ACC112 (cell line): ENCODE measurements around the gene FGD5.

Experiments
- H2AFZ ChIP-seq: fragments of 200-600 bp; sonication (generic); one replicate; pipeline ENCODE4 v1.6.0; 2017; ENCODE audit warnings: antibody characterized with exemption, low read length; ENCODE audit not compliant: unreplicated experiment
- H3K27ac ChIP-seq: fragments of 200-600 bp; sonication (generic); 2 replicates; pipeline ENCODE4 v1.5.1; 2014; ENCODE audit warnings: low read depth, mild to moderate bottlenecking, antibody characterized with exemption, low read length, moderate library complexity
- H3K27me3 ChIP-seq: fragments of 200-600 bp; sonication (generic); 2 replicates; pipeline ENCODE4 v1.6.1; 2014; ENCODE audit warnings: mild to moderate bottlenecking, antibody characterized with exemption, low read length, moderate library complexity, mixed read lengths; ENCODE audit not compliant: insufficient read depth
- H3K36me3 ChIP-seq: fragments of 200-600 bp; sonication (generic); 2 replicates; pipeline ENCODE4 v1.6.1; 2016; ENCODE audit warnings: mild to moderate bottlenecking, antibody characterized with exemption, low read length, moderate library complexity, mixed read lengths; ENCODE audit not compliant: insufficient read depth
- H3K4me1 ChIP-seq: fragments of 200-600 bp; sonication (generic); one replicate; pipeline ENCODE4 v1.6.1; 2016; ENCODE audit warnings: low read length, mixed read lengths; ENCODE audit not compliant: insufficient read depth, unreplicated experiment, control insufficient read depth
- H3K4me3 ChIP-seq: fragments of 200-600 bp; sonication (generic); 2 replicates; pipeline ENCODE4 v1.5.1; 2014; ENCODE audit warnings: mild to moderate bottlenecking, low read depth, low read length
- H3K79me2 ChIP-seq: fragments of 200-600 bp; sonication (generic); one replicate; pipeline ENCODE4 v1.6.0; 2016; ENCODE audit warnings: low read length; ENCODE audit not compliant: control insufficient read depth, unreplicated experiment, insufficient read depth

FGD5 gene

GRCh38 chr3:14879211-14879874 is 60.6 kb downstream of the FGD5 start:
- no peaks in the 10 kb centered on the region for H3K36me3 ChIP-seq
- H3K27ac ChIP-seq: no peak overlapping the region
- no peak overlapping the region for H3K4me3 ChIP-seq

GRCh38 chr3:14880447-14881106 is 61.8 kb downstream of the FGD5 start:
- peaks cover 41% of the 10 kb centered on the region for H3K27me3 ChIP-seq
- H3K4me1 ChIP-seq: no peaks in the 10 kb centered on the region
- no peak overlapping the region for H2AFZ ChIP-seq
- no peaks in the 10 kb centered on the region for H3K79me2 ChIP-seq
- H3K36me3 ChIP-seq: no peaks in the 10 kb centered on the region
- H3K27ac ChIP-seq: no peak overlapping the region
- H3K4me3 ChIP-seq: no peak overlapping the region

More at GRCh38 chr3:14879211-14879874, 60.6 kb downstream of the FGD5 start:
- Histone ChIP-seq H2AFZ (no peak overlapping the region), H3K27me3 (peaks cover 37% of the 10 kb centered on the region), H3K79me2 (no peaks in the 10 kb centered on the region), H3K4me1 (no peaks in the 10 kb centered on the region)

- Histone ChIP-seq H3K27me3 (peaks cover 64% of the 10 kb centered on the region), H3K4me1 (no peaks in the 10 kb centered on the region), H3K27ac (no peak overlapping the region)
Measured at GRCh38 chr3:14883226-14883625, 64.5 kb downstream of the FGD5 start.

GRCh38 chr3:14884665-14885064 is 65.9 kb downstream of the FGD5 start:
- H3K36me3 ChIP-seq: no peaks in the 10 kb centered on the region
- no peak overlapping the region for H3K4me3 ChIP-seq
- no peaks in the 10 kb centered on the region for H3K4me1 ChIP-seq
- H2AFZ ChIP-seq: no peak overlapping the region
- no peaks in the 10 kb centered on the region for H3K79me2 ChIP-seq
- H3K27me3 ChIP-seq: peaks cover 78% of the 10 kb centered on the region
- H3K27ac ChIP-seq: no peak overlapping the region

More at GRCh38 chr3:14883226-14883625, 64.5 kb downstream of the FGD5 start:
- Histone ChIP-seq H3K4me3 (no peak overlapping the region), H3K79me2 (no peaks in the 10 kb centered on the region), H3K36me3 (no peaks in the 10 kb centered on the region), H2AFZ (no peak overlapping the region)

- H3K27me3 ChIP-seq: peaks cover 82% of the 10 kb centered on the region
- H3K27ac ChIP-seq: no peak overlapping the region
- no peak overlapping the region for H2AFZ ChIP-seq
- no peaks in the 10 kb centered on the region for H3K79me2 ChIP-seq
- no peaks in the 10 kb centered on the region for H3K36me3 ChIP-seq
- H3K4me3 ChIP-seq: no peak overlapping the region
- no peaks in the 10 kb centered on the region for H3K4me1 ChIP-seq
Measured at GRCh38 chr3:14885307-14885706, 66.5 kb downstream of the FGD5 start.

- Histone ChIP-seq H3K27ac (no peak overlapping the region), H3K4me1 (no peaks in the 10 kb centered on the region), H3K4me3 (no peak overlapping the region), H2AFZ (no peak overlapping the region), H3K27me3 (peaks cover 89% of the 10 kb centered on the region), H3K79me2 (no peaks in the 10 kb centered on the region), H3K36me3 (no peaks in the 10 kb centered on the region)
Measured at GRCh38 chr3:14886101-14886500, 67.3 kb downstream of the FGD5 start.

- no peak overlapping the region for H2AFZ ChIP-seq
Measured at GRCh38 chr3:14889205-14889604, 70.4 kb downstream of the FGD5 start.

GRCh38 chr3:14889943-14890342 is 71.2 kb downstream of the FGD5 start:
- Histone ChIP-seq H3K79me2 (no peaks in the 10 kb centered on the region), H3K27ac (no peak overlapping the region), H3K36me3 (no peaks in the 10 kb centered on the region), H3K4me1 (no peaks in the 10 kb centered on the region), H2AFZ (no peak overlapping the region), H3K4me3 (no peak overlapping the region), H3K27me3 (peaks cover 80% of the 10 kb centered on the region)

More at GRCh38 chr3:14889205-14889604, 70.4 kb downstream of the FGD5 start:
- Histone ChIP-seq H3K27me3 (peaks cover 82% of the 10 kb centered on the region), H3K79me2 (no peaks in the 10 kb centered on the region), H3K27ac (no peak overlapping the region), H3K4me3 (no peak overlapping the region), H3K36me3 (no peaks in the 10 kb centered on the region), H3K4me1 (no peaks in the 10 kb centered on the region)

- Histone ChIP-seq H3K4me1 (no peaks in the 10 kb centered on the region), H3K4me3 (no peak overlapping the region), H2AFZ (no peak overlapping the region), H3K79me2 (no peaks in the 10 kb centered on the region), H3K36me3 (no peaks in the 10 kb centered on the region), H3K27me3 (peaks cover 80% of the 10 kb centered on the region), H3K27ac (no peak overlapping the region)
Measured at GRCh38 chr3:14890476-14890875, 71.7 kb downstream of the FGD5 start.

- Histone ChIP-seq H3K79me2 (no peaks in the 10 kb centered on the region), H2AFZ (no peak overlapping the region), H3K4me1 (no peaks in the 10 kb centered on the region), H3K27ac (no peak overlapping the region), H3K4me3 (no peak overlapping the region), H3K27me3 (peaks cover 79% of the 10 kb centered on the region), H3K36me3 (no peaks in the 10 kb centered on the region)
Measured at GRCh38 chr3:14891135-14892132, 72.7 kb downstream of the FGD5 start.
